HCT116 (cell line): ENCODE results near the gene CHST8. TPM values are rescaled to one million over a fixed set of nuclear protein-coding genes. Genes with fewer than 3 reads are reported as not detected.

Experiments used
- ATAC-seq: fragments of 200-7000 bp; cut with Tn5 transposase; 2 replicates; pipeline ENCODE4 v1.9.1; 2020; ENCODE audit warnings: mild to moderate bottlenecking, moderate library complexity
- BruUV-seq: library from RNA; stranded (reverse); fragments of 400-500 nt; replicated peaks from 2 replicates; lab custom pipeline; 2021; lab: Mats Ljungman, UMichigan
- CTCF ChIA-PET: fragments of 300-600 bp; sonication (Branson Sonifier 250); formaldehyde crosslinking; loops from one replicate; lab custom pipeline; 2021; ENCODE audit warnings: antibody characterized with exemption; lab: Charles Lee
- POLR2A ChIA-PET: fragments of 300-600, 350-600 bp; sonication (Branson Sonifier 250); formaldehyde crosslinking; loops from one replicate; lab custom pipeline; 2021; ENCODE audit warnings: antibody characterized with exemption; lab: Charles Lee
- RAD21 ChIA-PET, 2 experiments: fragments of 300-600 bp; sonication (Branson Sonifier 250); formaldehyde crosslinking; loops; one replicate each; lab custom pipeline; 2023; ENCODE audit warnings: low total read pairs in 2 of 2; ENCODE audit not compliant: uncharacterized antibody in 2 of 2, unreplicated experiment in 2 of 2, low non-redundant PET in 1 of 2; lab: Charles Lee
- DNase-seq: peaks from one replicate; pipeline ENCODE4 v3.0.0-alpha.2; 2010; ENCODE audit warnings: low read depth, low spot score
- H2AFZ ChIP-seq: fragments of 200-600 bp; shearing (Covaris generic), sonication (generic); 2 replicates; pipeline ENCODE4 v1.6.1; 2017; ENCODE audit warnings: low read depth, mixed run types, mixed read lengths, antibody characterized with exemption, low read length; ENCODE audit not compliant: poor library complexity, severe bottlenecking
- H3K27ac ChIP-seq: 2 replicates; pipeline ENCODE4 v1.5.1; 2012; ENCODE audit warnings: low read depth, low read length
- H3K27me3 ChIP-seq: fragments of 200-600 bp; sonication (generic); 2 replicates; pipeline ENCODE4 v1.6.1; 2016; ENCODE audit warnings: mixed run types, low read length, mixed read lengths; ENCODE audit not compliant: insufficient read depth
- H3K36me3 ChIP-seq, 2 experiments: fragments of 200-500 bp in 1 of 2; fragments of 200-600 bp in 1 of 2; sonication (Bioruptor generic) in 1 of 2; sonication (generic) in 1 of 2; 2 replicates each; pipeline versions ENCODE4 v1.5.1 to v1.6.1; 2014 to 2016; ENCODE audit warnings: low read length in 2 of 2, inconsistent platforms in 1 of 2, mixed read lengths in 1 of 2, mixed run types in 1 of 2; ENCODE audit not compliant: insufficient read depth in 2 of 2, control insufficient read depth in 1 of 2
- H3K4me1 ChIP-seq, 2 experiments: fragments of 200-600 bp in 1 of 2; sonication (generic) in 1 of 2; 2 replicates each; pipeline versions ENCODE4 v1.5.1 to v1.6.1; 2012 to 2017; ENCODE audit warnings: low read length in 2 of 2, inconsistent platforms in 1 of 2, mild to moderate bottlenecking in 1 of 2, mixed read lengths in 1 of 2, mixed run types in 1 of 2, moderate library complexity in 1 of 2; ENCODE audit not compliant: insufficient read depth in 2 of 2, control insufficient read depth in 1 of 2
- H3K4me2 ChIP-seq: fragments of 200-600 bp; sonication (generic); 2 replicates; pipeline ENCODE4 v1.6.1; 2017; ENCODE audit warnings: mixed run types, low read length, mixed read lengths
- H3K4me3 ChIP-seq, 2 experiments: fragments of 200-600 bp in 1 of 2; sonication (generic) in 1 of 2; replicated peaks in 1 of 2; 2 replicates each; pipeline ENCODE4 v1.5.1; 2011 to 2016; ENCODE audit warnings: low read length in 2 of 2, control low read depth in 1 of 2, low read depth in 1 of 2, mild to moderate bottlenecking in 1 of 2, mixed read lengths in 1 of 2, mixed run types in 1 of 2
- H3K79me2 ChIP-seq: fragments of 200-600 bp; sonication (generic); 2 replicates; pipeline ENCODE4 v1.6.1; 2017; ENCODE audit warnings: mild to moderate bottlenecking, mixed run types, low read length, moderate library complexity, mixed read lengths; ENCODE audit not compliant: insufficient read depth
- H3K9ac ChIP-seq: fragments of 200-600 bp; sonication (generic); 2 replicates; pipeline ENCODE4 v1.6.1; 2016; ENCODE audit warnings: low read length, mixed read lengths
- H3K9me2 ChIP-seq: fragments of 200-600 bp; sonication (generic), shearing (Covaris generic); 2 replicates; pipeline ENCODE4 v1.6.1; 2017; ENCODE audit warnings: mixed run types, mild to moderate bottlenecking, moderate library complexity; ENCODE audit not compliant: insufficient read depth
- H3K9me3 ChIP-seq, 2 experiments: fragments of 200-500 bp in 1 of 2; fragments of 200-600 bp in 1 of 2; sonication (Bioruptor generic) in 1 of 2; sonication (generic) in 1 of 2; 2 replicates each; pipeline ENCODE4 v1.6.1; 2014 to 2017; ENCODE audit warnings: low read length in 2 of 2, mixed read lengths in 2 of 2, inconsistent platforms in 1 of 2, low read depth in 1 of 2, mild to moderate bottlenecking in 1 of 2, mixed run types in 1 of 2, moderate library complexity in 1 of 2; ENCODE audit not compliant: control insufficient read depth in 1 of 2, insufficient read depth in 1 of 2
- H4K20me1 ChIP-seq: fragments of 200-600 bp; sonication (generic), shearing (Covaris generic); 2 replicates; pipeline ENCODE4 v1.6.1; 2017; ENCODE audit warnings: mixed run types, mild to moderate bottlenecking, moderate library complexity; ENCODE audit not compliant: insufficient read depth
- CBX3 ChIP-seq: IDR thresholded peaks from 2 replicates; pipeline ENCODE4 v1.6.1; 2012; ENCODE audit warnings: low read depth
- CEBPB ChIP-seq: IDR thresholded peaks from 2 replicates; pipeline ENCODE4 v1.6.1; 2012; ENCODE audit warnings: low read depth
- CTCF ChIP-seq, 3 experiments: fragments of 200-600 bp in 1 of 3; sonication (generic) in 1 of 3; IDR thresholded peaks in 2 of 3; conservative IDR thresholded peaks in 1 of 3; 2 replicates each; pipeline ENCODE4 v1.5.1; 2012 to 2017; ENCODE audit warnings: low read depth in 2 of 3, low read length in 2 of 3, antibody characterized with exemption in 1 of 3, borderline replicate concordance in 1 of 3, control low read depth in 1 of 3, mild to moderate bottlenecking in 1 of 3, mixed read lengths in 1 of 3, mixed run types in 1 of 3, moderate library complexity in 1 of 3; ENCODE audit not compliant: insufficient read depth in 1 of 3
- ELF1 ChIP-seq: IDR thresholded peaks from 2 replicates; pipeline ENCODE4 v1.6.1; 2012; ENCODE audit warnings: low read depth, borderline replicate concordance
- EZH2 ChIP-seq: fragments of 200-600 bp; sonication (generic); IDR thresholded peaks from 2 replicates; pipeline ENCODE4 v1.6.1; 2017; ENCODE audit warnings: antibody characterized with exemption, mixed run types
- EZH2phosphoT487 ChIP-seq: fragments of 200-600 bp; IDR thresholded peaks from 2 replicates; pipeline ENCODE4 v1.6.1; 2018; ENCODE audit warnings: antibody characterized with exemption, borderline replicate concordance
- FOSL1 ChIP-seq: IDR thresholded peaks from 2 replicates; pipeline ENCODE4 v1.6.1; 2012; ENCODE audit warnings: low read depth
- JUND ChIP-seq: IDR thresholded peaks from 2 replicates; pipeline ENCODE4 v1.6.1; 2012
- POLR2A ChIP-seq: IDR thresholded peaks from 2 replicates; pipeline ENCODE4 v1.7.0; 2011; ENCODE audit warnings: borderline replicate concordance; ENCODE audit not compliant: insufficient read depth, insufficient read length; ENCODE audit errors: extremely low read depth
- POLR2AphosphoS5 ChIP-seq: IDR thresholded peaks from 2 replicates; pipeline ENCODE4 v1.6.1; 2011; ENCODE audit warnings: mild to moderate bottlenecking, low read depth, low read length, moderate library complexity
- RAD21 ChIP-seq: IDR thresholded peaks from 2 replicates; pipeline ENCODE4 v1.6.1; 2012; ENCODE audit warnings: low read depth, mild to moderate bottlenecking
- SP1 ChIP-seq: IDR thresholded peaks from 2 replicates; pipeline ENCODE4 v1.6.1; 2012; ENCODE audit warnings: low read depth
- ZBTB33 ChIP-seq: IDR thresholded peaks from 2 replicates; pipeline ENCODE4 v1.6.1; 2011; ENCODE audit warnings: mild to moderate bottlenecking, low read length, moderate library complexity; ENCODE audit not compliant: insufficient replicate concordance; ENCODE audit errors: extremely low read depth
- ZFX ChIP-seq: fragments of 450-650 bp; IDR thresholded peaks from 2 replicates; pipeline ENCODE4 v1.6.1; 2017
- ZNF274 ChIP-seq: fragments of 200-500 bp; sonication (Bioruptor generic); IDR thresholded peaks from 2 replicates; pipeline ENCODE4 v1.6.1; 2014; ENCODE audit warnings: mild to moderate bottlenecking, low read depth, low read length, inconsistent platforms
- intact Hi-C: fragments of 100-400 bp; cut with micrococcal nuclease; formaldehyde crosslinking; loops from 2 replicates; pipeline ENCODE4 v1.10.0; 2022
- total RNA-seq: library from RNA; stranded (reverse); gene quantifications from one replicate; pipeline ENCODE4 v1.2.1, GENCODE V29; 2021; ENCODE audit not compliant: unreplicated experiment
- TF ChIP-seq, protein P1 (sequence below): IDR thresholded peaks from 2 replicates; pipeline ENCODE4 v1.6.1; 2012
- TF ChIP-seq, protein P2 (sequence below): IDR thresholded peaks from 2 replicates; pipeline ENCODE4 v1.6.1; 2012

CHST8 gene
- total RNA-seq, 1 experiment from 2014 or later = not detected

DNA sequence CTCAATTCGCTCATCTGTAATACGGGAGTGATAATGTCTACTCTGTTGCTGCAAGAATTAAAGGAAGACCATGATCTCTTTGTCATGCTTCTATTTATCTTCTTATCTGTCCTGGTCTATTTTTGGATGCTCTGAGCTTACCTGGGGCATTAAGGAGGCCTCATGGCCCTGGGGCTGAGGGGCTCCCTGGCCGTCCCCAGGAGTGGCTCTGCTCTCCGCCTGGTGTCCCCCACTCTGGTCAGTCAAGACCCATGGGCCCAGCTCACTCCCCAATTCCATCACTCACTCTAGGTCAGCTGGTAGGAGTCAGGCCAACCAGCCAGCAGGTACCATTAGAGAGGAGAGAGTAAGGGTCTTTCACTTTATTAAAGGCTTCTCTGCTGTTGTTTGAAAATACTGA is 1.1 kb upstream of the CHST8 start:
- DNase-seq (no peak), ATAC-seq (no peak)
- Histone ChIP-seq H3K4me3 (no peak overlapping the region), H3K79me2 (no peaks in the 10 kb centered on the region), H3K27me3 (peaks cover 20% of the 10 kb centered on the region), H3K36me3 (no peaks in the 10 kb centered on the region), H3K9ac (no peak overlapping the region), H3K9me2 (no peaks in the 10 kb centered on the region), H4K20me1 (no peaks in the 10 kb centered on the region), H3K9me3 (no peaks in the 10 kb centered on the region), H3K27ac (no peak overlapping the region), H3K4me1 (no peaks in the 10 kb centered on the region), H2AFZ (no peak overlapping the region), H3K4me2 (no peak overlapping the region)
- ChIA-PET POLR2A (no interaction called here), RAD21 (no interaction called here), CTCF (no interaction called here)
- intact Hi-C loops = no loop called here
- BruUV-seq = no TSS peak
- TF ChIP-seq, protein P1, sequence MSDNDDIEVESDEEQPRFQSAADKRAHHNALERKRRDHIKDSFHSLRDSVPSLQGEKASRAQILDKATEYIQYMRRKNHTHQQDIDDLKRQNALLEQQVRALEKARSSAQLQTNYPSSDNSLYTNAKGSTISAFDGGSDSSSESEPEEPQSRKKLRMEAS = no peak
- TF ChIP-seq CEBPB = no peak
- no peak for TF ChIP-seq FOSL1
- no peak for TF ChIP-seq ELF1
- TF ChIP-seq, protein P2, sequence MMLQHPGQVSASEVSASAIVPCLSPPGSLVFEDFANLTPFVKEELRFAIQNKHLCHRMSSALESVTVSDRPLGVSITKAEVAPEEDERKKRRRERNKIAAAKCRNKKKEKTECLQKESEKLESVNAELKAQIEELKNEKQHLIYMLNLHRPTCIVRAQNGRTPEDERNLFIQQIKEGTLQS = no peak
- no peak for TF ChIP-seq CTCF (IDR thresholded peaks at IDR 0.05 in 2 of 3, conservative IDR thresholded peaks at IDR 0.05 in 1 of 3; ENCODE audit: borderline replicate concordance in 1 of 3, insufficient read depth in 1 of 3, low read depth in 2 of 3, low read length in 2 of 3)
- no peak for TF ChIP-seq POLR2A
- no peak for TF ChIP-seq EZH2phosphoT487
- TF ChIP-seq ZNF274 = no peak
- TF ChIP-seq SP1 = no peak
- TF ChIP-seq CBX3 = no peak
- TF ChIP-seq RAD21 = no peak
- no peak for TF ChIP-seq ZFX
- TF ChIP-seq POLR2AphosphoS5 = no peak
- TF ChIP-seq JUND = no peak
- TF ChIP-seq EZH2 = no peak
- no peak for TF ChIP-seq ZBTB33
